Astrocyte of the cerebellum (primary cell): ENCODE data around the gene RTP4.

Experiments used
- DNase-seq: peaks from one replicate; pipeline ENCODE4 v3.0.0-alpha.2; 2011; ENCODE audit warnings: low read depth
- H3K4me3 ChIP-seq: 2 replicates; pipeline ENCODE4 v1.5.1; 2011; ENCODE audit warnings: mild to moderate bottlenecking, low read depth, low read length, moderate library complexity
- in situ Hi-C: cut with HindIII; loops from 2 replicates; pipeline ENCODE4 v1.10.0; 2017; ENCODE audit warnings: low sequenced_read_pairs
- TF ChIP-seq, protein P1 (sequence below): IDR thresholded peaks from 2 replicates; pipeline ENCODE4 v1.5.1; 2012; ENCODE audit warnings: low read length, low read depth, moderate library complexity, mild to moderate bottlenecking; ENCODE audit errors: missing control alignments

Gene RTP4

DNA sequence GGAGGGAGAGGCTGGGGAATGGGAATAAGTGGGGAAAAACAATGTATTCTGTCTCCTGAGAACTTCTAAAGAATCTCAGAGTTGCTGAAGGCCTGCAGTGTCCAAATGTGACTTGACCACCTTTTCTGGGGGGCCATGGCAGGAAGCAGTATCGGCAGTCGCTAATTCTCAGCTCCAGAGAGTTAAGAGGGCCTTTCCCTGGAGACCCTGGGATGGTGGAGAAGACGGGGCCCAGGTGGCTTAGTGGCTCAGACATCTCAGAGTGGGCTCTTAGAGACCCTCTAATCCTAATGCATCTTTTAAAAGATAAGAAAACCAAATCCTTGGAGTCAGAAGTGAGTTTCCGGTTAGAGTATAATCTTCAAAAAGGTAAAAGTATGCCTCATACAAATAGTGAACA, 15.1 kb downstream of the RTP4 start:
- TF ChIP-seq, protein P1, sequence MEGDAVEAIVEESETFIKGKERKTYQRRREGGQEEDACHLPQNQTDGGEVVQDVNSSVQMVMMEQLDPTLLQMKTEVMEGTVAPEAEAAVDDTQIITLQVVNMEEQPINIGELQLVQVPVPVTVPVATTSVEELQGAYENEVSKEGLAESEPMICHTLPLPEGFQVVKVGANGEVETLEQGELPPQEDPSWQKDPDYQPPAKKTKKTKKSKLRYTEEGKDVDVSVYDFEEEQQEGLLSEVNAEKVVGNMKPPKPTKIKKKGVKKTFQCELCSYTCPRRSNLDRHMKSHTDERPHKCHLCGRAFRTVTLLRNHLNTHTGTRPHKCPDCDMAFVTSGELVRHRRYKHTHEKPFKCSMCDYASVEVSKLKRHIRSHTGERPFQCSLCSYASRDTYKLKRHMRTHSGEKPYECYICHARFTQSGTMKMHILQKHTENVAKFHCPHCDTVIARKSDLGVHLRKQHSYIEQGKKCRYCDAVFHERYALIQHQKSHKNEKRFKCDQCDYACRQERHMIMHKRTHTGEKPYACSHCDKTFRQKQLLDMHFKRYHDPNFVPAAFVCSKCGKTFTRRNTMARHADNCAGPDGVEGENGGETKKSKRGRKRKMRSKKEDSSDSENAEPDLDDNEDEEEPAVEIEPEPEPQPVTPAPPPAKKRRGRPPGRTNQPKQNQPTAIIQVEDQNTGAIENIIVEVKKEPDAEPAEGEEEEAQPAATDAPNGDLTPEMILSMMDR = no peak
- no peak overlapping the region for H3K4me3 ChIP-seq
- in situ Hi-C loops = no loop called here
- DNase-seq = no peak

DNA sequence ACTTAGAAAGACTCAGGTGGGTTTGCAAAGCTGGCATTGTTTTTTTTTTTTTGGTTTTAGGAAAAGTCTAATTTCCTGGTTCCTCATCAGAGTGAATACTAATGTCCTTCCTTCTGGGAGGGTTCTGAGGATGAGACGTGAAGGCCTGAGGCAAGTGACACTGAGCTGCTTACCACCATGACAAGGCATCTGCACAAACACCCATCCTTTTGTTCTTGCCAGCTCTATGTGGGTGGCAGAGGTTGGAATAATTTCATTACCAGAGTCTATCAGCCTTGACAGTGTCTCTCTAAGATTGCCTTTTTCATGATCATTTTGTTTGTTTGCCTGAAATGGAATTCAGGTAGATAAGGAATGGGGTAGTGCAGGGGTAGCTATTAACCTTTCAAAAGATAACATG, 17.1 kb downstream of the RTP4 start:
- no peak for DNase-seq
- in situ Hi-C loops = no loop called here
- no peak overlapping the region for H3K4me3 ChIP-seq
- TF ChIP-seq, protein P1 = no peak

DNA sequence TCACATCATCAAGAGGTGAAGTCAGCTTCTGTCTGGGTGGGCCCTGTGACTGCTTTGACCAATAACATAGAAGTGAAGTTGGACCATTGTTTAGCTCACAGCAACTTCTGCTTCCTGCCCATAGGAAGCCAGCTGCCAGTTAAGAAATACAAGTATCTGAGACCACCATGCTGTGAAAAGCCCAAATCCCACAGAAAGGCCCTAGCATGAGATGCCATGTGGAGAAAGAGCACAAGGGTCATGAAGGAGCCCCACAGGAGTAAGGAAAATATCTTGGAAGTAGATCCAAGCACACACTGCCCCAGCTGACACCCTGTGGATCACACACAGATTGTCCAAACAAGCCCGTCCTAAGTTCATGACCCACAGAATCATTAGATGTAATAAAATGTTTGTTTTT, 28.5 kb downstream of the RTP4 start:
- no peak for DNase-seq
- TF ChIP-seq, protein P1 = no peak
- no peak overlapping the region for H3K4me3 ChIP-seq
- in situ Hi-C loops = no loop called here

GRCh38 chr3:187398955-187399354, 30.8 kb downstream of the RTP4 start:
- TF ChIP-seq, protein P1 = no peak
- no peak for DNase-seq
- in situ Hi-C loops = no loop called here
- H3K4me3 ChIP-seq = no peak overlapping the region

DNA sequence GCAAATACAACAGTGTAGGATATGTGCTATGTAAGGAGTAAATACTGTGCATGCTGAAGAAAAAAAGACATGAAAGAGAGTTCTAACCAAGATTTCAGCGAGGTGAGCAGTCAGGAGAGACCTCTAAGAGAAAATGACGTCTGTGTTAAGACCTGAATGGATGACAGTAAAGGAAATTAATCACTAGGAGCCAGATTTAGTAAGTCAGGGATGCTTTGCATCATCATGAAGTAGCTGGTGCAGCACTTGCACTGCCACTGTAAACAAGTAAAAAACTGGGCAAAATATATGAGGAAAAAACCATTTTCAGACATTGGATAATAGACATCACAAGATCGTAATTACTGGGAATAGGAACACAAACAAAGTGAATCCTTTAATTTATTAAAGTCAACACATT, 32.6 kb downstream of the RTP4 start:
- TF ChIP-seq, protein P1 = no peak
- H3K4me3 ChIP-seq = no peak overlapping the region
- no peak for DNase-seq
- in situ Hi-C loops = no loop called here

DNA sequence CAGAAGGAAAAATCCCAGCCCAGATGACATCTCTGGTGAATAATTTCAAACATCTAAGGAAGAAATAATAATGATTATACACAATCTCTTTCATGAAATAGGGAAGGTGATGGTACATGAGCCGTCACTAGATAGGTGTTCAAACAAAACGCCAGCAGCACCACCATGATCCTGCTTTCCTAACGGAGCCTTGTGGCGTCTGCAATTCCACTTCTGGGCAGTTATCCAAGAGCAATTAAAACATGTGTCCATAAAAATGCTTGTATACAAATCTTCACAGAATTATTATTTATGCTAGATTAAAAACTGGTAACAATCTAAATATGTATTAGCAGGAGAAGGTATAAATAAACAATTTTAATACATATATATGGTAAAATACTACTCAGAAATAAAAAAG, 33.7 kb downstream of the RTP4 start:
- TF ChIP-seq, protein P1 = no peak
- in situ Hi-C loops = no loop called here
- DNase-seq = no peak
- no peak overlapping the region for H3K4me3 ChIP-seq

- in situ Hi-C loops = no loop called here
- H3K4me3 ChIP-seq = no peak overlapping the region
- TF ChIP-seq, protein P1 = no peak
- peak; percentile 96 for DNase-seq
Observed at GRCh38 chr3:187403768-187404288, 35.6 kb downstream of the RTP4 start.
